SK-N-SH (cell line): Measurements from ENCODE around the gene SLC7A11. TPM values are rescaled to one million over a fixed set of nuclear protein-coding genes. Genes with fewer than 3 reads are reported as not detected.

Source experiments
- CTCF ChIA-PET: fragments of 300-600, 350-600 bp; formaldehyde crosslinking; extraction: SDS; loops from one replicate; lab custom pipeline; 2021; lab: Yijun Ruan, JAX
- POLR2A ChIA-PET: fragments of 350-600 bp; sonication (Branson Sonifier 250); formaldehyde crosslinking; extraction: SDS; loops from one replicate; lab custom pipeline; 2020; ENCODE audit warnings: antibody characterized with exemption, inconsistent platforms; lab: Yijun Ruan, JAX
- DNase-seq: peaks from one replicate; pipeline ENCODE4 v3.0.0; 2012
- H2AFZ ChIP-seq: fragments of 200-600 bp; sonication (generic); 2 replicates; pipeline ENCODE4 v1.8.1; 2016; ENCODE audit warnings: antibody characterized with exemption, mild to moderate bottlenecking, low read depth
- H3F3A ChIP-seq: fragments of 200-600 bp; sonication (generic); replicated peaks from 2 replicates; pipeline ENCODE3; 2016; ENCODE audit warnings: antibody characterized with exemption, mild to moderate bottlenecking; ENCODE audit not compliant: insufficient read depth
- H3K27ac ChIP-seq, 2 experiments: fragments of 200-500 bp in 1 of 2; fragments of 200-600 bp in 1 of 2; sonication (Bioruptor generic) in 1 of 2; sonication (generic), shearing (Covaris generic) in 1 of 2; 2 replicates each; pipeline versions ENCODE4 v1.5.1 to v1.6.1; 2014 to 2016; ENCODE audit warnings: low read depth in 2 of 2, inconsistent platforms in 1 of 2, low read length in 1 of 2, mild to moderate bottlenecking in 1 of 2, mixed read lengths in 1 of 2
- H3K27me3 ChIP-seq: fragments of 200-600 bp; sonication (generic), shearing (Covaris generic); 2 replicates; pipeline ENCODE4 v1.6.1; 2016; ENCODE audit warnings: mixed run types; ENCODE audit not compliant: insufficient read depth
- H3K36me3 ChIP-seq, 2 experiments: fragments of 200-500 bp in 1 of 2; fragments of 200-600 bp in 1 of 2; sonication (Bioruptor generic) in 1 of 2; sonication (generic) in 1 of 2; replicated peaks in 1 of 2; 2 replicates each; pipeline versions ENCODE3 to v1.5.1; 2014 to 2016; ENCODE audit warnings: low read length in 1 of 2, mild to moderate bottlenecking in 1 of 2; ENCODE audit not compliant: insufficient read depth in 2 of 2, control insufficient read depth in 1 of 2
- H3K4me1 ChIP-seq, 2 experiments: fragments of 200-500 bp in 1 of 2; fragments of 200-600 bp in 1 of 2; sonication (Bioruptor generic) in 1 of 2; sonication (generic), shearing (Covaris generic) in 1 of 2; 2 replicates each; pipeline versions ENCODE4 v1.5.1 to v1.6.1; 2014 to 2016; ENCODE audit warnings: low read depth in 1 of 2, low read length in 1 of 2, mixed run types in 1 of 2; ENCODE audit not compliant: insufficient read depth in 2 of 2, control insufficient read depth in 1 of 2
- H3K4me2 ChIP-seq: fragments of 200-600 bp; sonication (generic), shearing (Covaris generic); 2 replicates; pipeline ENCODE4 v1.6.1; 2017; ENCODE audit warnings: mixed run types
- H3K4me3 ChIP-seq, 2 experiments: fragments of 200-500 bp in 1 of 2; fragments of 200-600 bp in 1 of 2; sonication (Bioruptor generic) in 1 of 2; sonication (generic), shearing (Covaris generic) in 1 of 2; 2 replicates each; pipeline versions ENCODE4 v1.5.1 to v1.8.1; 2014 to 2016; ENCODE audit warnings: low read depth in 2 of 2, inconsistent platforms in 1 of 2, low read length in 1 of 2, mild to moderate bottlenecking in 1 of 2, mixed read lengths in 1 of 2, moderate library complexity in 1 of 2
- H3K79me2 ChIP-seq: fragments of 200-600 bp; sonication (generic); 2 replicates; pipeline ENCODE4 v1.8.1; 2017; ENCODE audit warnings: mild to moderate bottlenecking; ENCODE audit not compliant: insufficient read depth
- H3K9ac ChIP-seq: fragments of 200-600 bp; sonication (generic); 2 replicates; pipeline ENCODE4 v1.6.1; 2017; ENCODE audit warnings: mixed run types
- H3K9me2 ChIP-seq: fragments of 200-600 bp; sonication (generic); 2 replicates; pipeline ENCODE4 v1.6.1; 2017; ENCODE audit warnings: mixed run types
- H3K9me3 ChIP-seq: fragments of 200-600 bp; sonication (generic); 2 replicates; pipeline ENCODE4 v1.6.1; 2017; ENCODE audit warnings: mixed run types, mild to moderate bottlenecking, moderate library complexity
- H4K20me1 ChIP-seq: fragments of 200-600 bp; sonication (generic); 2 replicates; pipeline ENCODE4 v1.6.1; 2017; ENCODE audit warnings: mild to moderate bottlenecking, mixed run types; ENCODE audit not compliant: insufficient read depth
- CTCF ChIP-seq: fragments of 200-600 bp; sonication (generic); IDR thresholded peaks from 2 replicates; pipeline ENCODE4 v1.6.1; 2017; ENCODE audit warnings: antibody characterized with exemption, mild to moderate bottlenecking, moderate library complexity
- EP300 ChIP-seq, 2 experiments: IDR thresholded peaks; 2 replicates each; pipeline versions ENCODE4 v1.4.0 to v1.6.1; 2012; ENCODE audit warnings: borderline replicate concordance in 1 of 2, low read depth in 1 of 2, low read length in 1 of 2
- EZH2phosphoT487 ChIP-seq: fragments of 200-600 bp; sonication (generic); IDR thresholded peaks from 2 replicates; pipeline ENCODE4 v1.6.1; 2017; ENCODE audit warnings: low read depth, mixed run types, mild to moderate bottlenecking, antibody characterized with exemption, moderate library complexity, borderline replicate concordance
- FOXJ3 ChIP-seq: sonication (generic); formaldehyde crosslinking; IDR thresholded peaks from 2 replicates; pipeline ENCODE4 v1.5.1; 2020; ENCODE audit warnings: mild to moderate bottlenecking, missing genetic modification reagents
- GATA2 ChIP-seq: sonication (generic); formaldehyde crosslinking; IDR thresholded peaks from 2 replicates; pipeline ENCODE4 v1.5.0; 2020; ENCODE audit warnings: mild to moderate bottlenecking, missing genetic modification reagents
- IRF3 ChIP-seq: fragments of 150-350 bp; IDR thresholded peaks from 2 replicates; pipeline ENCODE4 v1.6.1; 2016; ENCODE audit warnings: mild to moderate bottlenecking, low read depth, low read length
- MAX ChIP-seq: IDR thresholded peaks from 2 replicates; pipeline ENCODE4 v1.4.0; 2012; ENCODE audit warnings: low read depth
- MEF2A ChIP-seq: IDR thresholded peaks from 2 replicates; pipeline ENCODE4 v1.4.0; 2012; ENCODE audit warnings: low read depth, borderline replicate concordance
- MXI1 ChIP-seq: IDR thresholded peaks from 2 replicates; pipeline ENCODE4 v1.6.1; 2012; ENCODE audit warnings: mild to moderate bottlenecking, low read depth, low read length, improper control_type of control experiment
- NRF1 ChIP-seq: IDR thresholded peaks from 2 replicates; pipeline ENCODE4 v1.6.1; 2012; ENCODE audit warnings: low read depth, mild to moderate bottlenecking, low read length
- PBX3 ChIP-seq: IDR thresholded peaks from 2 replicates; pipeline ENCODE4; 2012
- POLR2AphosphoS5 ChIP-seq: IDR thresholded peaks from 2 replicates; pipeline ENCODE4 v1.6.1; 2012; ENCODE audit warnings: low read depth, low read length
- RAD21 ChIP-seq: IDR thresholded peaks from 2 replicates; pipeline ENCODE4 v1.6.1; 2012; ENCODE audit warnings: mild to moderate bottlenecking, low read length
- RCOR1 ChIP-seq: fragments of 150-350 bp; IDR thresholded peaks from 2 replicates; pipeline ENCODE4 v1.6.1; 2017; ENCODE audit warnings: antibody characterized with exemption, low read length
- RXRA ChIP-seq: IDR thresholded peaks from 2 replicates; pipeline ENCODE4 v1.4.0; 2012; ENCODE audit warnings: low read depth, mild to moderate bottlenecking, borderline replicate concordance
- TCF12 ChIP-seq: IDR thresholded peaks from 2 replicates; pipeline ENCODE4 v1.4.0; 2012
- YY1 ChIP-seq: IDR thresholded peaks from 2 replicates; pipeline ENCODE4 v1.4.0; 2012; ENCODE audit warnings: low read depth, mild to moderate bottlenecking
- ZBTB33 ChIP-seq: IDR thresholded peaks from 2 replicates; pipeline ENCODE4 v1.4.0; 2012; ENCODE audit warnings: low read depth, borderline replicate concordance
- WGBS: methylation state at CpG from one replicate; pipeline ENCODE4 v1.1.6; 2017; ENCODE audit warnings: low lambda C conversion rate; 5-methylcytosine and 5-hydroxymethylcytosine counted together
- polyA plus RNA-seq, 3 experiments: library from polyadenylated mRNA; depleted of rRNA; stranded (reverse); fragments of >200 nt; gene quantifications; 2 replicates each; pipeline ENCODE4 v1.2.3, GENCODE V29; 2012
- TF ChIP-seq, protein P1 (sequence below): fragments of 150-350 bp; IDR thresholded peaks from 2 replicates; pipeline ENCODE4 v1.6.1; 2017; ENCODE audit warnings: antibody characterized with exemption, low read length, low read depth, borderline replicate concordance

The SLC7A11 gene
- polyA plus RNA-seq, 1 of the 3 experiments (the other 2 are of a cell fraction) = 3.1 TPM

GRCh38 chr4:138239491-138239890, 2.7 kb downstream of the SLC7A11 start:
- Histone ChIP-seq H3K4me3 (peak overlapping the region; percentile 14 to 28; a peak in 2 of 4 replicates), H3F3A (peaks cover 38% of the 10 kb centered on the region), H3K27me3 (no peaks in the 10 kb centered on the region), H3K4me1 (peaks cover 10 to 24% of the 10 kb centered on the region in 2 experiments)
- TF ChIP-seq MXI1 (no peak), RCOR1 (no peak), EP300 (IDR thresholded peaks at IDR 0.05; ENCODE audit: borderline replicate concordance in 1 of 2, low read depth in 1 of 2, low read length in 1 of 2) (no peak)
- TF ChIP-seq, all 33 proteins: peak for 0
- H2AFZ ChIP-seq = no peak overlapping the region
- CTCF ChIA-PET = no interaction called here
- no peaks in the 10 kb centered on the region for H3K9me2 ChIP-seq
- H4K20me1 ChIP-seq = no peaks in the 10 kb centered on the region
- H3K79me2 ChIP-seq = peaks cover 37% of the 10 kb centered on the region
- DNase-seq = no peak
- no peaks in the 10 kb centered on the region for H3K9me3 ChIP-seq
- WGBS = 0% methylated on average over 1 of the region's 1 CpG
- POLR2A ChIA-PET = no interaction called here
- peaks cover 0 to under 1% of the 10 kb centered on the region in 2 experiments for H3K36me3 ChIP-seq
- peak overlapping the region; percentile 73 for H3K4me2 ChIP-seq
- no peak overlapping the region for H3K9ac ChIP-seq
- peak overlapping the region in 1 of 2 experiments; percentile 22; a peak in 1 of 4 replicates for H3K27ac ChIP-seq

DNA sequence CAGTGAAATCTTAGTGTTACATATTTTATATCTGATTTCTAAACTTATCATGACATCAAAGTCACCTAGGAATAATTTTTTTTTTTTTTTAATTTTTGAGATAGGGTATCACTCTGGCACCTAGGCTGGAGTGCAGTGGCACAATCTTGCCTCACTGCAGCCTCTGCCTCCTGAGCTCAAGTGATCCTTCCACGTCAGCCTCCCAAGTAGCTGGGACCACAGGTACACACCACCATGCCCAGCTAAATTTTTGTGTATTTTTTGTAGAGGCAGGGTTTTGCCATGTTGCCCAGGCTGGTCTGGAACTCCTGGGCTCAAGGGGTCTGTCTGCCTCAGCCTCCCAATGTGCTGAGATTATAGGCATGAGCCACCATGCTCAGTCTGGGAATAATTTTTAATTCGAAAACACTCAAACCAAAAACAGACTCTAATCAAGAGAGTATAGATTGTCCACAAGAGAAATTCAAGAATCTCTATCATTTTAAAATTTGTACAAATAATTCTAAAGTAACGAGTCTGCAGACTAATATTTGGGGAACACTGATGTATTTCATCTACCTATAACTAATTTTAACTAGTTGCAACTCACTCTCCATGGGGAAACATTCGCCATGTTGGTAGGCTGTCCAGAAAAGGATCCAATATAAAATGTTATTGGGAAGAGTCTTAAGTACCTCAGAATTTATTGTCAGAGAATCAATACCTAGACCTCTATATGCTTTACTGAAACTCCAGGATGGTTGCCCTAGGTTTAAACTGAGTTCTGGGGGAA, 3.4 kb downstream of the SLC7A11 start:
- peaks cover 43% of the 10 kb centered on the region for H3F3A ChIP-seq
- no peak overlapping the region for H2AFZ ChIP-seq
- H3K36me3 ChIP-seq = peaks cover 0 to 8% of the 10 kb centered on the region in 2 experiments
- no peak overlapping the region for H3K9ac ChIP-seq
- H3K4me2 ChIP-seq = peak overlapping the region; percentile 73
- H3K27me3 ChIP-seq = no peaks in the 10 kb centered on the region
- peaks cover 10 to 26% of the 10 kb centered on the region in 2 experiments for H3K4me1 ChIP-seq
- ChIA-PET CTCF (no interaction called here), POLR2A (no interaction called here)
- peaks cover 40% of the 10 kb centered on the region for H3K79me2 ChIP-seq
- no peaks in the 10 kb centered on the region for H4K20me1 ChIP-seq
- no peaks in the 10 kb centered on the region for H3K9me3 ChIP-seq
- no peaks in the 10 kb centered on the region for H3K9me2 ChIP-seq
- WGBS = 77% methylated on average over 4 of the region's 4 CpGs
- DNase-seq = no peak
- peak overlapping the region; percentile 9 to 14; a peak in 2 of 4 replicates for H3K4me3 ChIP-seq
- H3K27ac ChIP-seq = peak overlapping the region in 1 of 2 experiments; percentile 22; a peak in 1 of 4 replicates
- no peak for TF ChIP-seq MAX
- TF ChIP-seq RAD21 = no peak
- no peak for TF ChIP-seq CTCF
- no peak for TF ChIP-seq EZH2phosphoT487
- TF ChIP-seq PBX3 = no peak
- TF ChIP-seq ZBTB33 = no peak
- TF ChIP-seq EP300 (IDR thresholded peaks at IDR 0.05; ENCODE audit: borderline replicate concordance in 1 of 2, low read depth in 1 of 2, low read length in 1 of 2) = no peak
- TF ChIP-seq, protein P1, sequence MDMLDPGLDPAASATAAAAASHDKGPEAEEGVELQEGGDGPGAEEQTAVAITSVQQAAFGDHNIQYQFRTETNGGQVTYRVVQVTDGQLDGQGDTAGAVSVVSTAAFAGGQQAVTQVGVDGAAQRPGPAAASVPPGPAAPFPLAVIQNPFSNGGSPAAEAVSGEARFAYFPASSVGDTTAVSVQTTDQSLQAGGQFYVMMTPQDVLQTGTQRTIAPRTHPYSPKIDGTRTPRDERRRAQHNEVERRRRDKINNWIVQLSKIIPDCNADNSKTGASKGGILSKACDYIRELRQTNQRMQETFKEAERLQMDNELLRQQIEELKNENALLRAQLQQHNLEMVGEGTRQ = no peak
- TF ChIP-seq MEF2A = no peak
- TF ChIP-seq POLR2AphosphoS5 = no peak
- no peak for TF ChIP-seq GATA2 (CRISPR knock-in tag)
- TF ChIP-seq FOXJ3 (CRISPR knock-in tag) = no peak
- no peak for TF ChIP-seq RXRA
- TF ChIP-seq NRF1 = no peak
- TF ChIP-seq TCF12 = no peak
- no peak for TF ChIP-seq IRF3
- no peak for TF ChIP-seq YY1
- TF ChIP-seq MXI1 = no peak
